ENCODE data around the gene PLA2G4B. TPM values are rescaled to one million over a fixed set of nuclear protein-coding genes. Genes with fewer than 3 reads are reported as not detected.

Gene PLA2G4B
- total RNA-seq, 2 donors from 2014 or later: 1.5 to 7.6 TPM

- intact Hi-C loops (cut with DNase I): no loop called here
- Histone ChIP-seq H3K9me3 (no peaks in the 10 kb centered on the region), H3K27me3 (replicated peaks; ENCODE audit: insufficient read depth) (no peaks in the 10 kb centered on the region), H3K36me3 (no peaks in the 10 kb centered on the region), H3K27ac (no peak overlapping the region), H3K4me3 (no peak overlapping the region), H3K4me1 (replicated peaks) (peaks cover 3% of the 10 kb centered on the region)
- TF ChIP-seq CTCF (IDR thresholded peaks at IDR 0.05) (no peak), POLR2A (IDR thresholded peaks at IDR 0.05) (no peak), POLR2AphosphoS5 (IDR thresholded peaks at IDR 0.05) (no peak)
- DNase-seq (ENCODE audit: low spot score): no peak
- WGBS: 70% methylated on average over 8 of the region's 8 CpGs
Measured at GRCh38 chr15:41897363-41897799, 58.7 kb downstream of the PLA2G4B start.

Small RNAs within 50 kb of the gene (microRNA-seq; reads per million reads assigned to microRNA genes)
- not detected for gene MIR4310

Small RNAs within 50 kb of the gene (small RNA-seq; reads per million reads assigned to genes)
- 0 reads per million in 2 donors for gene JMJD7-PLA2G4B
- 0 reads per million in 2 donors for gene MIR4310
- 0 reads per million in 2 donors for gene RNA5SP393

Other genes starting within 250 kb of the PLA2G4B start
- 10 to 100 TPM; 42.9 to 62.5 TPM for gene MGA, start 178.4 kb upstream of the PLA2G4B start, total RNA-seq
- gene MAPKBP1, start 64.4 kb upstream of the PLA2G4B start, total RNA-seq: 10 to 100 TPM; 17.4 to 62.8 TPM
- 10 to 100 TPM; 20.7 to 56.6 TPM for gene JMJD7, start 10.8 kb upstream of the PLA2G4B start, total RNA-seq
- gene SPTBN5, start 55.2 kb downstream of the PLA2G4B start, total RNA-seq: 1 to 10 TPM; 1.2 to 2.2 TPM
- gene EHD4, start 133.7 kb downstream of the PLA2G4B start, total RNA-seq: 10 to 100 TPM; 18.4 to 22.6 TPM
- gene PLA2G4E, start 182.2 kb downstream of the PLA2G4B start, total RNA-seq: under 1 TPM; 0.17 to 0.18 TPM

All from prostate gland (tissue), 2 donors.